ENCODE measurements around the gene GRK7.

DNA sequence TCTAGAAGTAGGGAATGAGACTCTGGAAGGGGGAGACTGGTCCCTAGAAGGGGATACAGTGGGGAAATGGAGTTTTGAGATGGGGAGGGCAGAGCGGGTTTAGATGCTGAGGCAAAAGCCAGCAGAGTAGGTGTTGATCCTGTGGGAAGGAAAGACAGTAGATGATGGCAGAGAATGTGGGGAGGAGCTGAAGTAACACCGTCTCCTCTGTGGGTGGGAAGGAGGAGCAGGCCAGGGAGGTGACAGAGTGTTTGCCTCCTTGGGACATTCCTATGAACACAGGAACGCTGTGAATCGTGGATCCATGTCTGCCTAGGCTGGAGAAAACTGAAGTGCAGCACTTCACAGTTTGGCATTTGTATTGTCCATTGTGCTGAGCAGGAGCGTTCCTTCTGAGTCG is 20.4 kb downstream of the GRK7 start:
- no peak for TF ChIP-seq POLR2A (IDR thresholded peaks at IDR 0.05; ENCODE audit: borderline replicate concordance, extremely low read depth, insufficient read depth, insufficient read length)
- TF ChIP-seq, protein P1, sequence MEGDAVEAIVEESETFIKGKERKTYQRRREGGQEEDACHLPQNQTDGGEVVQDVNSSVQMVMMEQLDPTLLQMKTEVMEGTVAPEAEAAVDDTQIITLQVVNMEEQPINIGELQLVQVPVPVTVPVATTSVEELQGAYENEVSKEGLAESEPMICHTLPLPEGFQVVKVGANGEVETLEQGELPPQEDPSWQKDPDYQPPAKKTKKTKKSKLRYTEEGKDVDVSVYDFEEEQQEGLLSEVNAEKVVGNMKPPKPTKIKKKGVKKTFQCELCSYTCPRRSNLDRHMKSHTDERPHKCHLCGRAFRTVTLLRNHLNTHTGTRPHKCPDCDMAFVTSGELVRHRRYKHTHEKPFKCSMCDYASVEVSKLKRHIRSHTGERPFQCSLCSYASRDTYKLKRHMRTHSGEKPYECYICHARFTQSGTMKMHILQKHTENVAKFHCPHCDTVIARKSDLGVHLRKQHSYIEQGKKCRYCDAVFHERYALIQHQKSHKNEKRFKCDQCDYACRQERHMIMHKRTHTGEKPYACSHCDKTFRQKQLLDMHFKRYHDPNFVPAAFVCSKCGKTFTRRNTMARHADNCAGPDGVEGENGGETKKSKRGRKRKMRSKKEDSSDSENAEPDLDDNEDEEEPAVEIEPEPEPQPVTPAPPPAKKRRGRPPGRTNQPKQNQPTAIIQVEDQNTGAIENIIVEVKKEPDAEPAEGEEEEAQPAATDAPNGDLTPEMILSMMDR (IDR thresholded peaks at IDR 0.05 in 2 of 3, conservative IDR thresholded peaks at IDR 0.05 in 1 of 3; ENCODE audit: borderline replicate concordance in 1 of 3, insufficient read depth in 1 of 3, low read depth in 2 of 3, low read length in 2 of 3) = no peak
- TF ChIP-seq FOSL1 (IDR thresholded peaks at IDR 0.05; ENCODE audit: low read depth) = no peak
- no peak for TF ChIP-seq ZNF274 (IDR thresholded peaks at IDR 0.05; ENCODE audit: low read depth, low read length)
- TF ChIP-seq SRF (IDR thresholded peaks at IDR 0.05; ENCODE audit: low read depth) = no peak
- no peak for TF ChIP-seq EZH2 (IDR thresholded peaks at IDR 0.05)
- TF ChIP-seq YY1 (IDR thresholded peaks at IDR 0.05; ENCODE audit: extremely low read depth, insufficient replicate concordance, low read depth, low read length) = no peak
- TF ChIP-seq CEBPB (IDR thresholded peaks at IDR 0.05; ENCODE audit: low read depth) = no peak
- TF ChIP-seq REST (IDR thresholded peaks at IDR 0.05; ENCODE audit: low read depth) = no peak
- no peak for TF ChIP-seq TCF7L2 (IDR thresholded peaks at IDR 0.05; ENCODE audit: borderline replicate concordance, extremely low read depth, insufficient read depth, insufficient read length)
- TF ChIP-seq SIN3A (IDR thresholded peaks at IDR 0.05; ENCODE audit: low read depth) = no peak
